HG03354 (cell line): ENCODE measurements around the gene PKN2.
"Not testable (repeated sequence)": the region's sequence is repeated elsewhere in the genome, so short reads cannot be mapped to it uniquely, and the experiment has no call there.

Experiments
- ATAC-seq: cut with Tn5 transposase; IDR thresholded peaks from one replicate; pipeline ENCODE4 v1.9.1; 2021; ENCODE audit warnings: mild to moderate bottlenecking; ENCODE audit not compliant: unreplicated experiment, poor library complexity, severe bottlenecking

The PKN2 gene

DNA sequence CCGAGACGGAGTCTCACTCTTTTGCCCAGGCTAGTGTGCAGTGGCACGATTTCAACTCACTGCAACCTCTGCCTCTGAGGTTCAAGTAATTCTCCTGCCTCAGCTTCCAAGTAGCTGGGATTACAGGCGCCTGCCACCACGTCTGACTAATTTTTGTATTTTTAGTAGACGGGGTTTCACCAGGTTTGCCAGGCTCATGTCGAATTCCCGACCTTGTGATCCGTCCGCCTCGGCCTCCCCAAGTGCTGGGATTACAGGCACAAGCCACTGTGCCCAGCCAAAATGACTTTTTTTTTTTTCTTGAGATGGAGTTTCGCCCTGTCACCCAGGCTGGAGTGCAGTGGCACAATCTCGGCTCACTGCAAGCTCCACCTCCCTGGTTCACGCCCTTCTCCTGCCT, 185.6 kb downstream of the PKN2 start:
- not testable (repeated sequence) for ATAC-seq

DNA sequence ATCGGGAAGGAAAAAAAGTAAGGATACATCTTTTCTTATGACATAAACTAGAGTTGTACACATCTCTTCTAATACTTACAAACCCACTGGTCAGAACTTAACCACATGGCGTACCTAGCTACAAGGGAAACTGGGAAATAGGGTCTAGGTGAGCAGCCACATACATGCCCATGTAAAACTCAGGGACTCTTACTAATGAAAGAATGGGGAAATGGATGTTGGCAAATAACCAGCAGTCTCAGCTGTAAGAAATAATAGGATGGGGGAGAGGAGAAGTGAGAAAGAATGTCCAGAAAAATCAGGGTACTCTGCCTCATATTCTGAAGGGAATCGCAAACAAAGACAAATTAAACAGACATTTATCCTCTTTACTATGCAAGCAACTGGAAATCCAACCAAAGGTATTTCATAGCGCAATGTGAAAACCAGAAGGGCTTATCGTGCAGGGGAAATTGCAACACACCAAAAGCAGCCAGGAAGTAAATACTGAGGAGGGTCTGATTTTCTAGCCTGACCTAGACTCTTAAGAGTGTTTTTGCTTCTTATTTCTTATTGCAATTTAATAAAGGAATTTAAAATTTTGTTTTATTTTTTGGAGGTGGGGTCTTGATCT, 189.8 kb downstream of the PKN2 start:
- no peak for ATAC-seq

- ATAC-seq = no peak
These were observed 191.5 kb downstream of the PKN2 start for GRCh38 chr1:88875595-88875994.

- no peak for ATAC-seq
These were observed 192.7 kb downstream of the PKN2 start for GRCh38 chr1:88876573-88877365.

DNA sequence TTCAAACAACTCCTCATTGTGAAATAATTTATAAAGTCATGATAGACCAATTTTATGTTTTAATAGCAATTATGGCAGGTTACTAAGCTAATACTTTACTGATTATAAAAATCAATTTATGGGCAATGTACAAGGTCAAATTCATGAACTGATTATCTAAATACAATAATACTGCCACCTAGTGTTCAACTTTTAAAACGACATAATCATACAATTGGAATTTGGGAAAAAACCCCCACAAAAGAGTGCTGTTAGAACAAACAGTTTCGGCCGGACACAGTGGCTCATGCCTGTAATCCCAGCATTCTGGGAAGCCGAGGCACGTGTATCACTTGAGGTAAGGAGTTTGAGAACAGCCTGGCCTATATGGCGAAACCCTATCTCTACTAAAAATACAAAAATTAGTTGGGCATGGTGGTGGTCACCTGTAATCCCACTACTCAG, 193.3 kb downstream of the PKN2 start:
- ATAC-seq = no peak

GRCh38 chr1:88877911-88878310, 193.8 kb downstream of the PKN2 start:
- no peak for ATAC-seq

GRCh38 chr1:88878731-88879130, 194.7 kb downstream of the PKN2 start:
- ATAC-seq = no peak

DNA sequence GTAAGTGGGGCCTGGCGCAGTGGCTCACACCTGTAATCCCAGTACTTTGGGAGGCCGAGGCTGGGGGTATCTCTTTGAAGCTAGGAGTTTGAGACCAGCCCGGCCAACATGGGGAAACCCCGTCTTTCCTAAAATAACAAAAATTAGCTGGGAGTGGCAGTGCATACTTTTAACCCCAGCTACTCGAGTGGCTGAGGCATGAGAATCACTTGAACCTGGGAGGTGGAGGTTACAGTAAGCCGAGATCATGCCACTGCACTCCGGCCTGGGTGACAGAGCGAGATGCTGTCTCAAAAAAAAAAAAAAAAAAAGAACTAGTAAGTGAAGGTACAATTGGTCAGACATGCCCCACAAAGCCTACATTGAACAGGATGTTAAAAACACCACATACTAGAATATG, 196.6 kb downstream of the PKN2 start:
- not testable (repeated sequence) for ATAC-seq

DNA sequence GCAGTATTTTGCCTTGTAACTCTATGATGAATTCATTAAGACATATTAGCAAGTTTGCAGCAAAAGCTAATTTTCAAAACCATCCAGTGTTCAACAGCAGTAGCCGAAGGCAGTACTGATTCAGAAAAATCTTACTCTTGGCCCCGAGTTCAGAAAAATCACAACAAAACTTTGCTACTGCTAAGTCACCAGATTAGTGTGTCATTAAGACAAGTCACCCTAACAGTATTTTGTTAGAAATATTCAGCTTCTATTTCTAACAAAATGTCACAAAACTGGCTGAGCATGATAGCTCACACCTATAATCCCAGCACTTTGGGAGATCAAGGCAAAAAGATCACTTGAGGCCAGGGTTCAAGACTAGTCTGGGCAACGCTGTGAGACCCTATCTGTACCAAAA, 199.1 kb downstream of the PKN2 start:
- ATAC-seq = no peak
